DMS53 treated with DMSO at 0.1 percent for 48 hours (cell line): ENCODE results near the gene CCNH.

Experiments
- DNase-seq: peaks from one replicate; lab custom pipeline; 2025; ENCODE audit not compliant: unreplicated experiment; lab: John Stamatoyannopoulos, UW

Gene CCNH

DNA sequence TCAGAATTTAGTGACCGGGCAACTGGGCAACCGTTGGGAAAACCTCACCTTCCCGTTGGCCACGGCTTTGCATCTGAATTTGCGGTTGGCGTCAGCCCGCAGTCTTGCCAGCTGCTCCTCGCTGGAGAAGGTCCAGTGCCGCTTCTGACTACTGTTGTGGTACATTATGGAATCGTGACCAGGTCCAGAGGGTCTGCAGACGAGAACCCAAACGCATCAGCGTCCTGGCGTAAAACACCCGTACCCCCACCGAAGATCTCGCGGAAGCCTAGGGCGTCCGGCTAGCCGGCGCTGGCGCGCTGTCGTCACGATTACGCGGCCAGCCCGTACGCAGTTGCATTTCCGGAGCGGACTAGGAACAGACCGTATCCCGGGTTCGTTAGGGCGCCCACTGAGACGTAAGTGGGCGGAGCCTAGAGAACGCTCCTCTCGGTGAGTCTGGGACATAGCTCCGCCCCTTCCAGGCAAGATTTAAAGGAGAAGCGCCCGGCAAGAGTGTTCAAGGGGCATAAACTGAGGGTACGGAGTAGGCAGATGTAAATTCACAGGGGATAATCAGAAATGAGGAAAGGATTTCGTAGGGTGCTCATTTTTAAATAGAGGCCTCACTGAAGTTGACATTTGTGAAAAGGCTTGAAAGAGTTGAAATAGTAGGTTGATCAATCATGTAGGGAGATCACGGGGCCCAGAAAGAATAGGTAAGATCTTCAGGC is at the start of gene CCNH:
Gene CCNH, minus strand, starts transcription at position 301 of the 713 bp plus-strand sequence. Its CDS starts 136 bp downstream, at position 165.
- DNase-seq = peak; percentile 96

DNA sequence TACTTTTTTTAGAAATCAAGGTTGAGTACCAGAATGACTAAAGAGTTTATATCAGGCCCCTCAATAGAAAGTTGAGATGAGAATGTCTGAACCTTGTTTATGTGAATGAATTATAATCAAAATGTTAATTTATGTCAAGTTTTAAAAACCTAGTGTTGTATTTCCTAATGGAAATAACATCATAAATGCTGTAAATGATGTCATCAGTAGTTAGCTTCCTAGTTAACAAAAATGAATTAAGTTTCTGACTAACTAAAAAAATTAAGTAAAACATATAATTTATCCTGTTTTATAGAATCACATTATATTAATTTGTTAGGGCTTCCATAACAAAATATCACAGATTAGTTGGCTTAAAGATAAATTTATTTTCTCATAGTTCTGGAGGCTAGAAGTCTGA is 45.0 kb upstream of the CCNH start:
- no peak for DNase-seq

DNA sequence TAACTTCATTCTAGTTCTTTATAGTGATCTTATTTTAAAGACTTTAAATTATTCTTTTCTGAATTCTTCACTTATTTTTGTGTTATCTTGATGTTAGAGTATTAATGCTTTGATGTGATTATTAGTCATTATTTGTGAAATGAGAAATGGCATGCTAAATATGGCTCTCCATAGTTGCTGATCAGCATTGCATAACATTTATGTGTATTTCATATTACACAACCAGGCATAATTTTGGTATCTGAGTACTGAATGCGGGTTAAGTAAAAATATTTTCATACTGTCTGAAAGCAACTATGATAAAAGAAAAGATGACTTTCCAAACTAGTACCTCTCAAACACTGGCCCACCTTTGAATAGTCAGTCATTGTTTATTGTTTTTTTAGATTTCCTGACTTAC is 41.1 kb upstream of the CCNH start:
- DNase-seq = no peak

DNA sequence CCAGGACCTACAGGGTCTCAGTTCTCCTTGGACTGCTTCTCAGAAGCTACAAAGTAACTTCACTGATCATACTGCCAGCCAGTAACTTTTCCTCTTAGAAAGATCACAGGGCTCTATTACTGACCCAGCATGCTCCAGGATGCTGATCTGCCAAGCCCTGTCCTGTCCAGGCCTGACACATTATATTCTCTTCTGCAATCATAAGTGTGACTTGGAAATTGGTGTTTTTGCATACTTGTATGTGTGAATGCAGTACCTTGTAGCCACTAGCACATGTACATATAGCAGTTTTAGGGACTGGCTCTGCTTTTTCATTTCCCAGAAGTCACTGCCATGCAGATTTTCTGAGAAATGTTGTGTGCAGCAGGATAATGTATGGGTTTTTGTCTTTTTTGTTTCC is 40.1 kb upstream of the CCNH start:
- no peak for DNase-seq

DNA sequence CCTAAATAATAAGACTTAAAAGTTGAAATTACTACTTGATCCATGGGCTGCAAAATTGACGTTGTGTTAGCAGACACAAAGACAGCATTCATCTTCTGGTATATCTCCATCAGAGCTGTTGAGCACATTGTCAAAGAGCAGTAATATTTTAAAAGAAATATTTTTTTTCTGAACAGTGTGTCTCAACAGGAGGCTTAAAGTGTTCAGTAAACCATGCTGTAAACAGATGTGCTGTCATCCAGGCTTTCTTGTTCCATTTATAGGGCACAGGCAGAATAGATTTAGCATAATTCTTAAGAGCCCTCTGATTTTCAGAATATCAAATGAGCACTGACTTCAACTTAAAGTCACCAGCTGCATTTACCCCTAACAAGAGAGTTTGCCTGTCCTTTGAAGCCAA is 29.7 kb upstream of the CCNH start:
- no peak for DNase-seq

DNA sequence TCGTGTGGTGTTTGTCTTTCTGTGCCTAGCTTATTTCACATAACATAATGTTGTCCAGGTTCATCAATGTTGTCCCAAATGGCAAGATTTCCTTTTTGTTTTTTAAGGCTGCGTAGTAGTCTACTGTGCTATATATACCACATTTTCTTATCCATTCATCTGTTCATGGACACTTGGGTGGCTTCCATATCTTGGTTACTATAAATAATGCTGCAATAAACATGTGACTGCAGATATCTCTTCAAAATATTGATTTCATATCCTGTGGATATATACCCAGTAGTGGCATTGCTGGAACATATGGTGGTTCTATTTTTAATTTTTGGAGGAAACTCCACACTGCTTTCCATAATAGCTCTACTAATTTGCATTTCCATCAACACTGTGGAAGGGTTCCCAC is 25.5 kb upstream of the CCNH start:
- DNase-seq = no peak

DNA sequence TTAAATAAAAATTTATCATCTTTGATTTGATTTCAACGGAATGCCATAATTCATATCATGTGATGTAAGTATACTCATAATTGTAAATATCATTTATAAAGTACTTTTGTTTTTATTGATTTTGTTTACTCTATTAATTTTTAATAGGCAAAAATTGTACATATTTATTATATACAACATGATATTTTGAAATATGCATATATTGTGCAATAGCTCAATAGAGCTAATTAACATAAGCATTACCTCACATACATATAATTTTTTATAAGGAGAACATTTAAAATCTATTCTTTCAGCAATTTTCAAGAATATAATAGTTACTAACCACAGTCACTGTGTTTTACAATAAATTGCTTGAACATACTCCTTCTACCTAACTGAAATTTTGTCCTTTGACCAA is 25.0 kb upstream of the CCNH start:
- DNase-seq = no peak

DNA sequence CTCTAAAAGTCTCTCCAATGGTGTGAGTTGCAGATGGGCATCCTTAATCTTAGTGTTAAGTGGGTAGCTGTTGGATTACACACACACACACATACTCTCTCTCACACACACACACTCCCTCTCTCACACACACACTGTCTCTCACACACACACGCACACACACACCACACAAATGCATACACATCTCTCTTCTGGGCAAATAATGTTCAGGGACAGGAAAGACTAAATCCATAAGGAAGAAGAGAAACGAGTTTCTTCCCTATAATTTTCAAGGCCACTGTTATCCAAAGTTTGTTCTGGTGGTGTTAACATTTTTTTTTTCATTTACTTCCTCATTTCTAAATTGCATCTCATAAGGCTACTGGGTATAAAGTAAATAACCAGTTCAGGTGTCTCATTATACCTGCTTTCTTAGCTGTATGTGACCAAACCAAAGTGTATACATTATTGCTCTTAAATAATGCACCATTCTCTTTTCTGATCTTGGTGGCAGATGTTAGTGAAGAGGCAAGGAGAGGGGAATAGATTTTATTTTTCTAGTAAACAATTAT is 22.5 kb upstream of the CCNH start:
- DNase-seq = no peak

DNA sequence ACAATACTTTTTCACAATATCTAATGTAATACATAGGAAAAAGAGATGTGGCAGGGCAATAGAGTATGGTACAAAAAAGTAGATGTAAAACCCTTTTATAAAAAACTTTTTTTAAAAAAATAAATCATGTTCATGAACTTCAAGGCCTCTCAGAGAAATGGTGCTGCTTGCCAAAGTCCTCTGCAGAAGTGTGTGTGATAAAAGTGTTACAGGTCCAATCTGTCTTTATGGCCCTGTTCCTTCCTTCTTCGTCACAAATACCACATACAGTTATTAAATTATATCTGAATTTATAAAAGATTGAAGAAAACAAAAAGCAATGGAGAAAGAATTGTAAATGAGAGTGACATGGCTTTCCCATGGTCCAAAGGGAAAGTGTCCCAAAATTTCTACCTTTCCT is 21.7 kb upstream of the CCNH start:
- DNase-seq = no peak

DNA sequence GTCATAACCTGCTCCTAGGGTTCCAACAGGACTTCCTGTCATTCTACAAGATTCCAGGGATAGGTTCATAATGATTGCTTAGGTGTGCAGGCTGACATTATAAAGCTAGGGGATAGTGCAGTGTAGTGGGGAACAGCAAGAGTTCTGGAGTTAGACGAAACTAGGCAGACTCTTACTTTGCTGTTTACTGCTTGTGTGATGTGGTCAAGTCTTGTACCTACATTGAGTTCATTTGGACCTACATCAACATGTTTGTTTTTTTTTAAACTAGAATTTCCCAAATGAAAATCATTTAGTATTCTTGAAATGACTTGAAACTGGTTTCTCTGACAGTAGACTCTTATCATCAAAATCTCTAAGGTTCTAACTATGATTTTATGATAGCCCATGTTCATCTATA is 21.2 kb upstream of the CCNH start:
- no peak for DNase-seq

DNA sequence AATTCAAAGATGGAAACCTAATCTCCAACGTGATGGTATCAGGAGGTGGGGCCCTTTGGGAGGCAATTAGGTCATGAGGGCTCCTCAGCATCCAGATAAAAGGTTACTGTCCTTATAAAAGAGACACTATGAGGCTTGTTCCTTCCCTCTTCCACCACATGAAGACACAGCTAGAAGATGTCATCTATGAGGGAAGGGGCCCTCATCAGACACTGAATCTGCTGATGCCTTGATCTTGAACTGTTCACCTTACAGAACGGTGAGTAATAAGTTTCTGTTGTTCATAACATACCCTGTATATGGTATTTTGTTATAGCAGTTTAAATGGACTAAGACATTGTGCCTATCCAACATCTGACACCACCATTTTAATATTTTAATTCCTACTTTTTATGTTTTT is 19.7 kb upstream of the CCNH start:
- no peak for DNase-seq

DNA sequence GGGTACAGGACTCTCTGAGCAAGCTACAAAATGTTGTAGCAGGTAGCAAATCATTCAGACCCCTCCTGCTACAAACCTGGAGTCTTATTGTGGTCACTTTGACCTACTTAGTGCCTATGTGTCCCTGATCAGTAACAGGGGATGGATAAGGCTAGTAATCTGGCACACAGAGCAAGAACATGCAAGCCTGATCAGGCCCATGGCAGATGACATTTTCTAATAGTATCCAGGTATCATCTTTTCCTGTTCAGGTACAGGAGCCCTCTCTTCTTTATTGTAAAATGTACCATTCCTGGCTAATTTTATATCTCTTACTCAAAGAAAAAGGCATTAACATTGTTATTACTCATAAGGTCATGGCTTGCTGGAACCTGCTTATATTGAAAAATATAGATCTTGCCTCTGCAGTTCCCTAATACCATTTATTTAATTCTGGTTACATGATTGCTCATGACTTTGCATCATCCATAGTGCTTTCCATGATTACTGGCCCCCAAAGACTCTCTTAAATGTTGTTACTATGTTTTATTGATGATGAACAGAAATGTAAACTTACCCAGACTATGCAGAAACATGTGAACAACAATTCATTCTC is 18.2 kb upstream of the CCNH start:
- DNase-seq = no peak

DNA sequence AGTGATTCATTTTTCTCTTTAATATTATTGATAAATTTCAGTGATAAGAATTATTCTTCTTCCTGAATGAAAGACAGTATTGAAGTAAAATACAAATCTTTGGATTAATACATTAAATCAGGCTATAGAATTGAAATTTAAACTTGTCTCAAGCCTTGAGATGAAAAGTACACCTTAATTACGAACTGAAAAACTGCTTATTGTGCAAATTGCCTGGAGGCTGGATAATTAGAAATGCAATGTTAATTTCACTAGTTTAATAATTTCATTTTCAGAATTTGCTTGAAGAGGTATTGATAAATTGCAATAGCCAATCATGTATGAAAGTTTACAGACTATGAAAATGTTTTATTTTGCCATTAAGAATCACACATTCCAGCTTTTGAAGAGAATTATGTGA is 11.0 kb upstream of the CCNH start:
- DNase-seq = no peak

DNA sequence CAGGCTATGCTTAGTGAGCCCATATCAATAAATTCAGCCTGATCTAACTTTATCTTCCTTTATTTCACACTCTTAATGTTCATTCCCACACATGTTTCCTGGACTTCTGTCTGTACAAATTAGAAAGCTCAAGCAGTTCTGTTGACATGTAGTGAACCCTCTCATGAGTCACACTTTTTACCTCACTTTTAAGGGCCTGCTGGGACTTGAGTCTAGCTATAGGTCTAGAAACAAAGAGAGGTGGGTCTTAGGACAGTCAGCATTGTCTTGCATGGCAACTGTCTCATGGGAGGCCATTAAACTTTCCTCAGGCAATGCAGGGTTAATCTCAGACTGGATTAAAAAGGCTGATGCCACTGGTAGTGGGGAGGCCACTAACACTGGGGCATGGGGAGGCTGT is 8.6 kb upstream of the CCNH start:
- no peak for DNase-seq

DNA sequence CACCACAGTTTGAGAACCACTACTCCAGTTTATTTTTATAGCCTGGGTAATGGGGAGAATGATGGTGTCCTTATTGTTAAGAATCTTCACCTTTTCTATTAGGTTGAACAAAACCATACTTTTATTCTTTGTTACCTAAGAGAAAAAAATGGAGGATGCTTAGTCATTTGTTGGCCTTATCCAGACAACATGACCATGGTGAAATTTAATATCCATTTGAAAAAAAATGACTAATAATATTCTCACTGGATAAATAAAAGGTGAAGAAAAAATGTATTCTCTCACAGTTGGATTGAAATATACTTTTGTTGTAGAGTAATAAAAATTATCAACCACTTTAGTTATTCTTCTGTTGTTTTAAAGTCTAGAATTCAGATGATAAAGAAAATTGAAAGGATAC is 5.8 kb upstream of the CCNH start:
- no peak for DNase-seq

DNA sequence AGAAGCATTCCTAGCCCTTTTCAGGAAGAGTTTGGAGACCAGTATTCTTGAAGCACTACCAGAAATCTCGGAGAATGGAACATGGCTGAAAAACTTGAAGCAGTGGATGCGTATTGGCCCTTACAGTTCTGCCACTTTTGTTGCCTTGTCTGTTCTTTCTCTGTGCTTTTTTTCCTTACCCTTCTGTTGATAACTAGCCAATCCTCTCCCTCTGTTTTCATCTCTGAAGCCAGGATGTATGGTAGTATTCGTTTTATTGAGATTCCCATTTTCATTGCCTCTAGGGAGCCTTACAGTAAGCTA is 564 bp upstream of the CCNH start:
- no peak for DNase-seq

DNA sequence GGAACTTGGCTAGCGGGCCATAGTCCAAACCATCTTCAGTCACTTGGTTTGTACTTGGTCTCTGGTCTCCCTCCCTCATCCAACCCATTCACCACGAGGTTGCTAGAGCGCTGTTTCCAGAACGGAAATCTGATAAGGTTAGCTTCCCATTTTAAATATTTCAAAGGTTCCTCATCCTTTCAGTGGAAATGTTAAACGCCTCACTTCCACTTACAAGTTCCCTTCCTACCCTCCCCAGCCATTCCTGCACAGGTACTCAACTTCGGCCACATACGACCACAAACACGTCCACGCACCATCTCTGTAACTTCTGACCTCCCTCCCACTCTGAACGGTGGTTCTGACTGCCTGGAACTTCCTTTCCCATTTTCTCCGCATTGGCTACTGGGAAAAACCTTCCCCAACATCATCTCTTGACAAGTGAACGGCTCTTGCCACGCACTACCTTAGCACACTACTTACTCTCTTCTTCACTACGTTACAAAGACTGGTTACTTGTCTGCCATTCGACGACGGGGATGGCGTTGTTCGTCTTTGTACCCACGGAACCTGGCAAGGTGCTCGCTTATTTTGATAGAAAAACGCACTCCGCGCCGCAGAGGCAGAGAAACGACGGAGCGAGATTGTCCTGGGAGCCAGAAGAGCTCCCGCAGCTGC is 629 bp downstream of the CCNH start:
- DNase-seq = no peak

DNA sequence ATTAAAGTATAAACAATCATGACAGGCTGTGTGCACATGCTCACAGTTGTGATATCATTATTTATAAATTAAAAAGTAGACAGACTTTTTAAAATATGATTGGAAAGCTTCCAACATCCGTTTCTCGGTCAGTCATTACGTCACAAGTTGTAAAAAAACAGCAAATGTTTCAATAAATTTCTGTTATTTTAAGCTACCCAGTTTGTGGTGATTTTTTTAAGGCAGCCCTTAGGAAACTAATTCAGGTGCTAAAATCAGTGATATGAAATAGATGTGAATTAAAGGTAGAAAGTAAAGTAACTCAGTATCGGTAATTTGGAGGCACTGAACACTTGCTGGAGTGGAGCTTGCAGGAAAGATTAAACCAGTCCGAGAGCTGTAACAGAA is 1.2 kb downstream of the CCNH start:
- no peak for DNase-seq

DNA sequence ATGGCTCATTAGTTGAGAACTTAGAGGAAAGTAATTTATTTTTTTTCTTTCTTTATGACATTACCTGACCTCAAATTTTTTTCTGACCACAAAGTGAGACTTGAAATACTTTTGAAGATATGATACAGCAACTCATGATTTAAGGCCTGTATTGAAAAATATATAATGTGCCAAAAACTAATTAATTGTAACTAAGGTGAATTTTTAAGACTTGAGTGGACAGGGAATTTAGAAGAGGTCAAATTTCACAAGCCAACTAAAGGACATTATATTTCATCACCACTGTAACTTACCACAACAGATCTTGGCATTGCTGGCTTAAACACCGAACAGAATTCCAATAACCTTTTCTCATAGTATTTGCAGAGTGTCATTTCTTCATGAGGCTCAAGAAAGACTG is 1.8 kb downstream of the CCNH start:
- no peak for DNase-seq

DNA sequence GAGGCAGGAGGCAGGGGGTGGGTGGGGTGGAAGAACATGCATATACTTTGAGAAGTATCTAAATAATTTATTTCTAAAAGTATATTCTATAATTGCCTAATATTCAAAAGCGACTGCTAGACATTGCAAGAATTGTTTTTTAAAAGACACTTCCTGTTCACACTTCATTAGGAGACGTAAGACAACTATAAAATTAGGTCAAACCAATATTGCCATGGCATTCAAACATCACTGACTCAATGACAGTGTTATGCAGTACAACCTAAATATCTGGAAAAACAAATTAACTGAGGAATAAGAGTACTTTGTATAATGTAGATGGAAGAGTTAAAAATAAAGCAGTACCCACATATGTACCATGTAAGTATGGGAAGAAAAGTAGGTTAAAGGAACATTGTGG is 4.5 kb downstream of the CCNH start:
- DNase-seq = no peak

DNA sequence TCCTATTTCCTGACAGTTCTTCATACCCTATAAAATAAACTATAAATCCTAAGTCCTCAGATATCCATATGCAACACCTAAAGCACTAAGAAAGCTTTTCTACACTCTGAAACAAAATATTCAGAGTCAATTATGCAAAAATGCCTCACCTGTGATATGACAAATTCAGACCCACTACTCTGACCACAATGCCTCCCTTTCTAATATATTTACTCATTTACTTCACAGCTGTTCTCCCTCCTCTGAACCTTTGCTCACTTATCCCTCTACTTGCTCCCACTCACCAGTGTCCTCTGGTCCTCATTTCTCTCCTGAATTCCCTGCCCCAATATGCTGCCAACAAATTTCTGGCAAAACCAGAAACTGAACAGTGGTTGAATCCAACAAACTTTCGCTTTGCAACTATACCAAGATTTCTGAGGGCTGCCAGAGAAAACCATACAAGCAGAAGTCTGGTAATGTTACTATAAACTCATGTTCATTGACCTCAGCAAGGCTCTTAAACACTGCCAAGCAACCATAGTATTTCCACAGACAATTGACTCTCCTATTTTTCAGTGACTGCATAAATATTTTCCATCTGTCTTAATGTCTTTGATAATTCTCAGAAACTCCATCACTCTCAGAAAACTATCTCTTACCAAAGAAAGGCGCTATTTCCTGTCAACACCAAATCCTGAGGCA is 7.1 kb downstream of the CCNH start:
- no peak for DNase-seq

DNA sequence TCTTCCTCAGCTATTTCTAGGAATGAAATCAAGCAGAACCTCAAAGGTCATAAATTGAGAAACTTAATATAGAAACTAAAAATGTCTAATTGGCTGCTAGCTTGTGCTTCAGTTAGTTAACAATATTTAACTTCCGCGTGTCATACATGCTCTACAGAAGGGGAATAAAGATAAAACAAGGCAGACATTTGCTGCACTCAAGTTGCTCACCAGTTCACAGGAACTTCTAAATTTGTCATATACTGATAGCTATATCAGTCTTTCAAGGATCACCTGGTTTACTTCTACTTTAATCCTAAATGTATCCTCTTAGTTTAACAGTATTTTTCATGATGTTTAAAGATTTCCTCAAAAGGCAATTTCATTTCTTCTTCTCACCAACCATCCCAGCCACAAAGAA is 8.4 kb downstream of the CCNH start:
- no peak for DNase-seq
